Muscle layer of duodenum (tissue), 2 donors: ENCODE measurements around the gene ZNF618.
"Not testable (repeated sequence)": the region's sequence is repeated elsewhere in the genome, so short reads cannot be mapped to it uniquely, and the experiment has no call there.

Source experiments
- H3K27ac ChIP-seq: one replicate; pipeline ENCODE4 v1.7.0; 2013; ENCODE audit warnings: mild to moderate bottlenecking, low read length
- H3K27me3 ChIP-seq: one replicate; pipeline ENCODE4 v1.7.0; 2013; ENCODE audit warnings: low read depth, mild to moderate bottlenecking, control low read depth, low read length
- H3K36me3 ChIP-seq, 2 donors: one replicate each; pipeline ENCODE4 v1.7.0; 2013; ENCODE audit warnings: low read length in 2 of 2, control low read depth in 1 of 2, mild to moderate bottlenecking in 1 of 2; ENCODE audit not compliant: insufficient read depth in 2 of 2, control insufficient read depth in 1 of 2
- H3K4me1 ChIP-seq, 2 donors: one replicate each; pipeline ENCODE4 v1.7.0; 2013; ENCODE audit warnings: low read length in 2 of 2, mild to moderate bottlenecking in 2 of 2, control low read depth in 1 of 2, moderate library complexity in 1 of 2; ENCODE audit not compliant: insufficient read depth in 2 of 2, control insufficient read depth in 1 of 2
- H3K4me3 ChIP-seq, 2 donors: one replicate each; pipeline ENCODE4 v1.7.0; 2013; ENCODE audit warnings: low read length in 2 of 2, low read depth in 1 of 2, mild to moderate bottlenecking in 1 of 2
- H3K9me3 ChIP-seq, 2 donors: one replicate each; pipeline ENCODE4 v1.7.0; 2013; ENCODE audit warnings: low read length in 2 of 2, control low read depth in 1 of 2, mild to moderate bottlenecking in 1 of 2; ENCODE audit not compliant: control insufficient read depth in 1 of 2
- donor health status: healthy.

Gene ZNF618

DNA sequence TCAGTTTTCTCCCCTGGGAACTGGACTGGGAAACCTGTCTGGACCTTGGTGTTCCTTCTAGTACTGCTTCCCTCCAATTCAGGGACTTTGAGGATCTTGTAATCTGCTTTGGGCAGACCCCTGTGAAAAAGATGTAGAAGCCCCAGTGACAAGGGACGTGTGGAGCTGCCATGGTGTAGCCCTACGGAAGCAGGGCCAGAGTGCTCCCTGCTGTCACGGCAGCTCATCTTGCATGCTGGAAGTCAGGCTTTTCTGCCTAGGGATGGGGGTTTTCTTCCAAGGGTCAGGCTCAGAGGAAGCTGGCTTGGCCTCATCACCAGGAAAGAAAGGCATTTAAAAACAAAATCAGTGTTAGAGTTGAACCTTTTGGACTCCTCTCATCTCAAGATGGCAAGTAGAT is 115.6 kb downstream of the ZNF618 start:
- Histone ChIP-seq H3K27me3 (no peaks in the 10 kb centered on the region), H3K4me1 (peaks cover 0 to 19% of the 10 kb centered on the region in 2 donors), H3K27ac (no peak overlapping the region), H3K9me3 (no peaks in the 10 kb centered on the region), H3K4me3 (no peak overlapping the region), H3K36me3 (peaks cover 0 to 6% of the 10 kb centered on the region in 2 donors)

DNA sequence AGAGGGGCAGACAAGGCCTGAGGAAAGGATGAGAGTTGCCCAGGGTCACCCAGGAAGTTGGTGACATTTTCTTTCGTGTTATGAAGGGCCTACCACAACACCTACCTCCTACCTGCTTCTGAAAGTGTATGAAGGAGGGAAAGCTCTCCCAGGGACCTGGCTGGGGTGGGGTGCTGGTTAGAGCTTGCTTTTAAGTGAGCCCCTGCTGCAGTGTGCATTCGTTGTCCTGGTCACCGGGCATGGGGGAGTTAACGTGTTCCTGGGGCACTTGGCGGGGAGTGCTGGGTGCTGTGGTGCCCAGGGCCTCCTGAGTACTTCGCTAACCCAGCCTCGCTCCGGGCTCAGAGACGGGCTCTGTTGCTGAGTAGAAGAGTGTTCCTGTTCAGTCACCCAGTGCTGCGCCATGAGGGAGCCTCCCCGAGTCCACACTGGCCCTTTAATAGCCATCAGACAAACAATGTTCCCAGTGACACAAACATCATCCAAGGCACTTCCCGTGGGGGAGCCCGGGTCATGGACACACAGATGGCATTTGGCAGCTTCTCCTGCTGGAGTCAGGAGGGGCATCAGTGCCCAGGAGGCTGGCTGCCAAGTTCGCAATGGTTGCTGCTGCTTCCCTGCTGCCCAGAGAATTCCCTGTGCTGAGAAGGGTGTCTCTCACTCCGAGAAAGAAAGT is 116.3 kb downstream of the ZNF618 start:
- Histone ChIP-seq H3K4me3 (no peak overlapping the region), H3K27ac (no peak overlapping the region), H3K9me3 (no peaks in the 10 kb centered on the region), H3K27me3 (no peaks in the 10 kb centered on the region), H3K4me1 (peaks cover 0 to 19% of the 10 kb centered on the region in 2 donors), H3K36me3 (peaks cover 0 to 6% of the 10 kb centered on the region in 2 donors)

DNA sequence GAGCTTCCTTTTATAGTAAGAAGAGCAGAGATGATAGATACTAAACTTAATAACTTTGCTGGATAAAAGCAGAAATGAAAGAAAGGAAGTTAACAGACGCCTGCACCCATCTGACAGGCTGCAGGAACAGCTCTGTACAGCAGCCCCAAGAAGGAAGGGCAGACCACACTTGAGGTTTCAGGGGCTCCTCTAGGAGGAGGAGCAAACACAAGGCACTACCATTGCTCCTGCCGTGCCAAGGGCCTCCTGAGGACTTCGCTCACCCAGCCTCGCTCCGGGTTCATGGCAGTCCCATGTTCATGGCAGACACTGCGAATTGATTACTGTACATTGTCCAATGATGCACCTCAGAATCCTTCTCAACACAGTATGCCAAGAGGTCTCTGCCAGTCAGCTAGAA is 116.9 kb downstream of the ZNF618 start:
- H3K9me3 ChIP-seq: no peaks in the 10 kb centered on the region
- no peak overlapping the region for H3K4me3 ChIP-seq
- peaks cover 0 to 6% of the 10 kb centered on the region in 2 donors for H3K36me3 ChIP-seq
- peaks cover 0 to 19% of the 10 kb centered on the region in 2 donors for H3K4me1 ChIP-seq
- no peaks in the 10 kb centered on the region for H3K27me3 ChIP-seq
- no peak overlapping the region for H3K27ac ChIP-seq

DNA sequence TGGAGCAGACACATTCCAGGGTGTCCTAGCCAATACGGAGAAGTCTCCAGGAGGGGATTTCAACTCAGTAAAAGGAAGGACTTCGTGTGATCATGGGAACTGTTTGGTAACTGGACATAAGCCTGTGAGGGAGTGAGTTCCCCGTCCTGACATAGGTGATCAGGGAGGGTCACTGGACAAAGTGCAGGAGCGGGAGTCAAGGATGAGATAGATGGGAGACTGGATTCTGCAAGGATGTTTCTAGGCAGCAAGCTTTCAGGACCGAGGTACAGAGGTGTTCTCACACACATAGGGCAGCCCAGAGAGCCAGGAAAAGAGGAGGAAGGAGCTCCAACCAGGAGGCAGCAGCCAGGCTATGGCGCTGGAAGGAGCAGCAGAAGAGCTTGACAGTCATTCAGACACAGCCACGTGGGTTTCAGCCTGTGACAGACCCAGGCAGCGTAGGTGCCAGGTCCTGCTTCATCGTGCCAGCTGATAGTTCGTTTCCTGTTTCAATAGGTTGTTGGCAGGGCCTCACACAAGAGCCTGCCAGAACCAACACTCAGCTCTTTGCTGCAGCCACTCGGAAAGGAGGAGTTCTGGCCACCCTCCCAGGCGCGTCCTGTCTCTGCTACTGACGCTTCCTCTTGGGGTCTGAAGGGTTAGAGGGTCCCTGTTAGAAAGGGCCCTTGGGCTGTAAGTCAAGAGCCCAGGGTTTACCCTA is 117.9 kb downstream of the ZNF618 start:
- no peak overlapping the region for H3K4me3 ChIP-seq
- no peaks in the 10 kb centered on the region for H3K9me3 ChIP-seq
- H3K27me3 ChIP-seq: no peaks in the 10 kb centered on the region
- no peak overlapping the region for H3K27ac ChIP-seq
- peaks cover 0 to under 1% of the 10 kb centered on the region in 2 donors for H3K36me3 ChIP-seq
- H3K4me1 ChIP-seq: peaks cover 0 to 19% of the 10 kb centered on the region in 2 donors

DNA sequence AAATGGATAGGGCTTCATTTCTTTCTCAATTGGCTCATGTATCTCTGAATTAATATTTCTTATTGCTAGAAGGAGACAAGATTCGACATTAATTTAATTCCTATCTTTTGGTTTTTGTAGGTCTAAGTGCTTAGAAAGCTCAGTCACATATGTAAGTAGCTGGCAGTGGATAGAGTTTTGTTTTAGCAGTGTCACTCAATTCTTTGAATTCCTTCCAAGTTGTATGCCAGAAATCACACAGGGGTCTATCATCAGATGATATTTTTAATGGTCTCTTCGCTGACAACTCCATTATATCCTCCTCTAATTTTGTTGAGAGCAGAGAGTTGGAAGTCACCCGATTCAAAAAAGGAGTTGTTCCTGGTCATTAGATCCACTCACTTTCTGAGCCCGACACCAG is 119.3 kb downstream of the ZNF618 start:
- no peak overlapping the region for H3K27ac ChIP-seq

DNA sequence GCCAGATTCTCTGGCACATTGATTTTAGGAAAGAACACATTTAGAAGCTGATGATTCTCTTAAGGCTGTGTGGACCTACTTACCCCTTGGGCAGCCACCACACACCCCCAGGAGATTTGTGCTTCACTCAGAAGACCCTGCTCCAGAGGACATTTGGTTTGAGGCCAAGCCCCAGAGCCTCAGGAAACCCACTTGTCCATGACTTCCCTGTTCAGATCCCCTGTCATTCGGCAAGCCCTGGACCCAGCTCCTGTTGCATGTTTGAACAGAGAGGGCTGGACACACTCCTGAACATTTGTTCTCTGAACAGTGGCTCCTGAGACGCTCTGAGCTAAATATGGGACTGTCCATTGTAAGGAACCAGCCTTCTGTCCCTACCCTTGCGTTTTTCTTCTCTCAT is 119.9 kb downstream of the ZNF618 start:
- Histone ChIP-seq H3K27ac (no peak overlapping the region), H3K4me3 (no peak overlapping the region), H3K27me3 (no peaks in the 10 kb centered on the region), H3K36me3 (no peaks in the 10 kb centered on the region), H3K9me3 (no peaks in the 10 kb centered on the region), H3K4me1 (peaks cover 0 to 19% of the 10 kb centered on the region in 2 donors)

More for the DNA sequence above, 119.3 kb downstream of the ZNF618 start:
- Histone ChIP-seq H3K9me3 (no peaks in the 10 kb centered on the region), H3K36me3 (no peaks in the 10 kb centered on the region), H3K4me1 (peaks cover 0 to 19% of the 10 kb centered on the region in 2 donors), H3K4me3 (no peak overlapping the region), H3K27me3 (no peaks in the 10 kb centered on the region)

DNA sequence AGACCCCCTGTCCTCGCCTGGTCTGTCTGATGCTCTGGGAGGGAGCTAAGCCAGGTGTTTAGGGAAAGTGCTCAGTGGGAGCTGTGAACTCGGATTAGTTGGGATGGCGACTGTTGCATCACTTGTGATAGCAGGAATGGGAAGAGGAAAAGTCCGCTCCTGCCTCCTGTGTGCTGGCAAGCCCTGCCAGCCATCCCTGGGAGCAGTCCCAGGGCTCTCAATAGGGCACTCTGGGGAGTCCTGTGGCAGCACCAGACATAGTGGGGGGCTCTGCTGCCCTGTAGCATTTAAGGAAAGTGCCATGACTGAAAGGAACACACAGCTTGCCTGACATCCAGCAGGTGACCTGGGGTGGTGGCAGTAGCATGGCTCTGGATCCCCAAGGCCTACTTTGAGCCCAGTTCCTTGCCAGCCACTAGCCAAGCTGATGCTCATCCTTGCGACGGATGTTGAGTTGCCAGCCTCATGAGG is 120.5 kb downstream of the ZNF618 start:
- Histone ChIP-seq H3K36me3 (no peaks in the 10 kb centered on the region), H3K27ac (no peak overlapping the region), H3K4me1 (peaks cover 0 to 19% of the 10 kb centered on the region in 2 donors), H3K9me3 (no peaks in the 10 kb centered on the region), H3K4me3 (no peak overlapping the region), H3K27me3 (no peaks in the 10 kb centered on the region)

DNA sequence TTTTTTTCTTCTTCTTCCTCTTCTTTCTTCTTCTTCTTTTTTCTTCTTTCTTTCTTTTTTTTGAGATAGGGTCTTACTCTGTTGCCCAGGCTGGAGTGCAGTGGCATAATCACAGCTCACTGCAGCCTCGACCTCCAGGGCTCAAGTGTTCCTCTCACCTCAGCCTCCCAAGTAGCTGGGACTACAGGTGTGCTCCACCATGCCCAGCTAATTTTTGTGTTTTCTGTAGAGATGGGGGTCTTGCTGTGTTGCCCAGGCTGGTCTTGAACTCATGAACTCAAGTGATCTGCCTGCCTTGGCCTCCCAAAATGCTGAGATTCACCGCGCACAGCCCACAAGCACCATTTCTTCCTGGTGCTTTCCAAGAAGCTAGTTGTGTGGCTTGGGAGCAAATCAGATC is 121.0 kb downstream of the ZNF618 start:
- H3K36me3 ChIP-seq, H3K4me3 ChIP-seq, H3K9me3 ChIP-seq, H3K27me3 ChIP-seq, H3K27ac ChIP-seq: not testable (repeated sequence)
- H3K4me1 ChIP-seq: peaks cover 0 to 19% of the 10 kb centered on the region in 2 donors

DNA sequence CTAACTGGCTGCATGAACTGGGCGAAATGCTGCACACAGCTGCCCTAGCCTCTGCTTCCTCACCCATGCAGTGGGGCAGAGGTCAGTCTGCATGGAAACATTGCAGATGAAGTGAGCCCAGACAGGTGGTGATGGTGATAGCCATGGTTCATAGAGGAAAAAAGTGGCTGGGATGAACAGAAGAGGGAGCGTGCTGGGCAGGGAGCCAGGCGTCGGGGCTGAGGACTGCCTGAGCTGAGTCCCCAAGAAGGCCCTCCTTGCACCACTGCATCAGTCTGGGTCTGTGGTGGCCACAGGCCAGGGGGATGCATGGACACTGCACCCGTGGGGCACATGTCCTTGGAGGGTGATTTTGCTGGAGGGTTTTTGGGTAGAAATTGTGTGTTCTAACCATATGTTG is 121.5 kb downstream of the ZNF618 start:
- Histone ChIP-seq H3K27ac (no peak overlapping the region), H3K27me3 (no peaks in the 10 kb centered on the region), H3K36me3 (peaks cover 0 to 4% of the 10 kb centered on the region in 2 donors), H3K4me1 (peaks cover 0 to 19% of the 10 kb centered on the region in 2 donors), H3K9me3 (no peaks in the 10 kb centered on the region), H3K4me3 (no peak overlapping the region)

DNA sequence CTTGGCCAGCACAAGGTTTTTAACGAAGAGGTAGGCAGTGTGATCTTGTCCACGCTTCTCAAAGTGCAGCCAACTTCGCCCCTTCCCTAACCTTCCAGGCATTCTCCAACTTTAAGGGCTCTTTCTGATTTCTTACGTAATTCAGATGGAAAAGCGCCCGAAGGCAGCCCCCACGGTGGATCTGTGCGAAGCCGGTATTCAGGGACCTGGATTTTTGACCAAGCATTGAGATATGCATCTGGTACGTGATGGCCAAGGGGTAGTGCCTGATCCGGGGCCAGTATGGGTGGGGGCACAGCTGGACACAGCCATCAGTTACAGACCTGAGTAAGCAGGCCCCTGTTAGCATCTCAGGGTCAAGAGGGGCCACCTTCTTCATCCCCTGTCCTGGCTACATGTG is 122.0 kb downstream of the ZNF618 start:
- no peaks in the 10 kb centered on the region for H3K27me3 ChIP-seq
- peaks cover 0 to 14% of the 10 kb centered on the region in 2 donors for H3K4me1 ChIP-seq
- H3K27ac ChIP-seq: no peak overlapping the region
- peaks cover 0 to 9% of the 10 kb centered on the region in 2 donors for H3K36me3 ChIP-seq
- H3K4me3 ChIP-seq: no peak overlapping the region
- H3K9me3 ChIP-seq: no peaks in the 10 kb centered on the region

DNA sequence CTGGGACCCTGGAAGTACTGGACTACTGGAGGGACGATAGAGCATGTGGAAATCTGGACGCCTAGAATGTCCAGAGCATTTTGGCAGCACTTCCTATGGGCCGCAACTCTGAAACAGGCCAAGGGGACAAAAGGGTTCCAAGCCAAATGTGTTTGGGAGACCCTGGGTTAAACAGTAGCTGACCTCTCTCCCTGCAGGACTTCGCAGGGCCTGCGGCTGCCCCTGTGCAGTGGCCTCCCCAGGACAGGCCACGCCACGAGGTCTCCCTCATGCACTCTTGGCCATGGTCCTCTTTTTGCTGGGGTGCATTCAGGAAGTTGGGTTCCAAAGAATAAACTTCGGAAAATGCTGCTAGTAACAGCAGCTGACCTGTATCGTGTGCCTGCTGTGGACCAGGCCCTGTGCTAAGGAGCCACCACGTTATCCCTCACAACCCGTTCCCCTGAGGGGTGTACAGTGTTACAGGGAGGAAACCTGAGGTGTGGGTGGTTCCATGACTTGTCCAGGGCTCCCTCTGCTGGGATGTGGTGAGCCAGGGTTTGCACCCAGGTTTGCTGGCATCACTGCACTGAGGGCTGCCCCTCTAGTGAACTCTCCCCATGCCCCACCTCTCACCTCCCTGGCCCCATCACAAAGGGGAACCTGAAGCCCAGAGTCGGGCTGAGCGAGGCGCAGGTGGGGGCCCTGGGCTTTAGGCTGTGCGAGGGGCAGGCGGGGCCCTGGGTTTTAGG is 122.6 kb downstream of the ZNF618 start:
- H3K4me3 ChIP-seq: no peak overlapping the region
- no peaks in the 10 kb centered on the region for H3K27me3 ChIP-seq
- no peak overlapping the region for H3K27ac ChIP-seq
- no peaks in the 10 kb centered on the region for H3K9me3 ChIP-seq
- peaks cover 0 to 8% of the 10 kb centered on the region in 2 donors for H3K4me1 ChIP-seq
- H3K36me3 ChIP-seq: peaks cover 0 to 13% of the 10 kb centered on the region in 2 donors
